Endometrial microvascular endothelial cells (primary cell): ENCODE data around the gene PHPT1. TPM values are rescaled to one million over a fixed set of nuclear protein-coding genes. Genes with fewer than 3 reads are reported as not detected.
"Not testable (repeated sequence)": the region's sequence is repeated elsewhere in the genome, so short reads cannot be mapped to it uniquely, and the experiment has no call there.

Experiments
- in situ Hi-C: cut with HindIII; loops from 2 replicates; pipeline ENCODE4 v1.10.0; 2017; ENCODE audit warnings: low sequenced_read_pairs, low pct_unique_long_range_greater_than_20kb; ENCODE audit errors: inconsistent ontology term
- total RNA-seq: library from RNA; depleted of rRNA; stranded (reverse); fragments of >200 nt; gene quantifications from one replicate; pipeline ENCODE4 v1.2.3, GENCODE V29; 2015; ENCODE audit errors: inconsistent ontology term

Gene PHPT1
- total RNA-seq, 1 donor from 2014 or later: 95.9 TPM

DNA sequence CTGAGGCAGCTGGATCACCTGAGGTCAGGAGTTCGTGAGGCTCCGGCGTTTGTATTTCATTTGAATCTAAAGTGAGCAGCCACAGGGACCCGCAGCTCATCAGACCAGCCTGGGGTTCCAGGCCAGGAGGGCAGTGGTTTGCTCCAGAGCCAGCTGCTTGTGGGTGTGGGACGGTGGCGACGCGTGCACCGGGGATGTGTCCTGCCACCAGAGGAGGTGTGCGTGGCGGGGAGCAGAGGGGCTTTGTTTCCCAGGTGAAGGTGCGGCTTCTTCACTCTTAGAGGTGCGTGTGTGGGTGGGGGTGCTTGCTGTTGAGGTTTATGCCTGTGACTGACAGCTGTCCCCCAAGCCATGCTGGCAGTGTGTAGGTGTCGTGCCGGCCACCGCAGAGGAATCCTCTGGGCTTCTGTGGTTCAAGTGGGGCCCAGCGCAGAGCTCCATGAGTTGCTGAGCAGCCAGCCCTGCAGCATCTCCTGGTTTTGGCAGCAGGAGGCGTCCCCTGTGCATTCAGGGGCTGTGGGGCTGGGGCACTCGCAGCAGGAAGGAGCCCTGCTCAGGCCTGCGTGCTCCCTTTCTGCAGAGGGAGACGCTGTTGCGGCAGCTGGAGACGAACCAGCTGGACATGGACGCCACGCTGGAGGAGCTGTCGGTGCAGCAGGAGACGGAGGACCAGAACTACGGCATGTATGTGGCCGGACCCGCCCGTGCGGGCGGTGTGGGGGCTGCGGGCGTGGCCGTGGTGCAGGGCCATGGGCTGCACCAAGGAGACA lies 13.9 kb upstream of the PHPT1 start:
- in situ Hi-C loops: no loop called here

DNA sequence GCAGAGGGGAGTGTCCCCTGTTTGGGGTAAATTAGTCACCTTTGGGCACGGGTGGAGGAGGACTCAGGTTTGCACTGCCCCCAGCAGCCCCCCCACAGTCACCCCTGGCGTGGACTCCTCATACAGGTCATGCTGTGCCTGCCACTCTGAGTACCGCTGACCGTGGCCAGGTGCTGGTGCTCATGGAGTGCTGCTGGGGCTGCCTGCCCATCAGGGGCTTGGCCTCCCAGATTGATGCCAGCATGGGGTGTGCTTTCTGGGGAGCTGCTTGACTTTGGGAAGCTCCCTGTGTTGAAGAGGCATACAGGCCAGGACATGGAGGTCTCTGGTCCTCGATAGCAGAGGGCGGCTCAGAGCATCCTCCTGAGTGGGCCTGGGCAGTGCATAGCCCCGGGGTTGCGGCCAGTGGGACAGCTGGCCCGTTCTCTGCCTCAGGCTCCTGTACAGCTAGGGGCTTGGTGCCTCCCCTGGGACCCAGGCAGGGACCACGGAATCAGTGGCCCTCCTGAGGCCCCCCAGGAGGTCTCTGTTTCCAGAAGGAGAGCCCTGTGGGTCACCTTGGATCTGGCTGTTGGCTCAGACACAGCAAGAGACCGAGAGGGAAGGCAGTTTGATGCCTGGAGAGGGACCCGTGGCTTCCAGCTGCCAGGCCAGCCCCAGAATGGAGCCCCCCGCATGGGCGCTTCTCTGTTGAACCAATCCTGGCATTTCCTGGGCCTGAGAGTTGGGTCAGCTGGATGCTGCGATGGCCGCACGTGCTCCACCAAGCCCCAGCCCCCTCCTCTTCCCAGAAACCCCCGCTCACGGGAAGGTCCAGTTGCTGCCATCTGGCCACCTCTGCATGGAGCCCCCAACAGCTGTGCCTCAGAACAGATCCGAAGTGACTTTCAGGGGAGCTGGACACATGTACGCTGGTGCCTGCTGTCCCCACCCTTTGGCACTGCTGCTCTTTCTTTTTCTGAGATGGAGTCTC lies 13.0 kb upstream of the PHPT1 start:
- in situ Hi-C loops: no loop called here

DNA sequence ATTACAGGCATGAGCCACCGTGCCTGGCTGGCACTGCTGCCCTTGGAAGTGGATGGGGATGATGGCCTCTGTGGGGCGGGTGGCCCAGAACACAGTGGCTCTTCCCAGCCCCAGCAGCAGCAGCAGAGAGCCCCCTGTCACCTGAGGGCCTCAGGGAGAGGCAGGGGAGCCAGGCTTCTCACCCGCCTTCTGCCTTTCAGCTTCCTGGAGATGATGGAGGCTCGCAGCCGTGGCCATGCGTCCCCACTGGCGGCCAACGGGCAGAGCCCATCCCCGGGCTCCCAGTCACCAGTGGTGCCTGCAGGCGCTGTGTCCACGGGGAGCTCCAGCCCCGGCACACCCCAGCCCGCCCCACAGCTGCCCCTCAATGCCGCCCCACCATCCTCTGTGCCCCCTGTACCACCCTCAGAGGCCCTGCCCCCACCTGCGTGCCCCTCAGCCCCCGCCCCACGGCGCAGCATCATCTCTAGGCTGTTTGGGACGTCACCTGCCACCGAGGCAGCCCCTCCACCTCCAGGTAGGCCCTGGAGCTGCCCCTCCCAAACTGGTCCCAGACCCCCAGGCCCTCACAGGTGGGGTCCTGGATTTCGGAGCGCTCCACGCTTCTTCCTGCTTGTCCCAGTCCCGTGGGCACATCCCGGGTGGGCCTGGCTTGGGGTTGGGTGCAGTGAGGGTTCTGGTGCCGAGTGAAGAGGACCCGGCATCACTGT lies 11.9 kb upstream of the PHPT1 start:
- in situ Hi-C loops: no loop called here

DNA sequence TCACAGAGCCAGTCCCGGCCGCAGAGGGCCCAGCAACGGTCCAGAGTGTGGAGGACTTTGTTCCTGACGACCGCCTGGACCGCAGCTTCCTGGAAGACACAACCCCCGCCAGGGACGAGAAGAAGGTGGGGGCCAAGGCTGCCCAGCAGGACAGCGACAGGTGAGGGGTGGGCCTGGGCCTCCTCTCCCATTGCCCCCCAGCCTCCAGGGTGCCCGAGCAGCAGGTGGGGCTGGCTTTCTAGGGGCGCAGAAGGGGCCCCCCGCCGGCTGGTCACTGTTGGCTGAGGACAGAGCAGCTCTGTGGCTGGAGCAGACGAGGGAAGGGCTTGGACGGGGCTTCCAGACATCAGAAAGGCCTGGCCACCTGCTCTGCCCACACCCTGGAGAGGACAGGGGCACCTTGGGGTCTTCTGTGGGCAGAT lies 11.3 kb upstream of the PHPT1 start:
- in situ Hi-C loops: not testable (repeated sequence)

DNA sequence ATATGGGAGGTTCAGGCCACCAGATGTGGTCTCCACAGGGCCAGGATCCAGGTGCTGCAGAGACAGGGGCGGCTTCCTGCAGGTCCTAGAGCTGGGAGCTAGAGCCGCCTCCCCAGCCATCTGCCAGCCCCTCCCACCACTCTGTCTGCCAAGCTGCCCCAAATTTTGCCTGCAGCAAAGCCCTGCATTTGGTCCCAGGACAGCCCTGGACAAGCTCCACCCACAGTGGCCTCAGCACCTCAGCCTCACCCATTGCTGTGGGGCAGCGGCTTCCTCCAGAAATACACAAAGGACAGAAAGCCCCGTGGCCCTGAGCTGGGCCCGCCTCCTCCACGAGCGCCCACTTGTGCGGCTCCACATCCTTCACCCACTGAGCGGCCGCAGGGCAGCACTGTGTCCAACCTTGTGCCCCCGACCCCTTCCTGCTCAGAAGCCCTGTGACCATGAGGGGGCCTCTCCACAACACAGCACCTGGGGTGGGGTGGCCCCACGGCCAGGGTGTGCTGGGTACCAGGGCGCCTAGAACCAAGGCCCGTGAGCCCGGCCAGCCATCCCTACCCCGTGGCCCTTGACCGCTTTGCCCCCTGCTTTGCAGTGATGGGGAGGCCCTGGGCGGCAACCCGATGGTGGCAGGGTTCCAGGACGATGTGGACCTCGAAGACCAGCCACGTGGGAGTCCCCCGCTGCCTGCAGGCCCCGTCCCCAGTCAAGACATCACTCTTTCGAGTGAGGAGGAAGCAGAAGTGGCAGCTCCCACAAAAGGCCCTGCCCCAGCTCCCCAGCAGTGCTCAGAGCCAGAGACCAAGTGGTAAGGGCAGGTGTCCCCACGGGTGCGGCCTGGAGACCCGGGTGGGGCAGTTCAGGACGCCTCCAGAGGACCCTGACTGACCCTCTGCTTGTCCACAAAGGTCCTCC lies 10.6 kb upstream of the PHPT1 start:
- in situ Hi-C loops: no loop called here

DNA sequence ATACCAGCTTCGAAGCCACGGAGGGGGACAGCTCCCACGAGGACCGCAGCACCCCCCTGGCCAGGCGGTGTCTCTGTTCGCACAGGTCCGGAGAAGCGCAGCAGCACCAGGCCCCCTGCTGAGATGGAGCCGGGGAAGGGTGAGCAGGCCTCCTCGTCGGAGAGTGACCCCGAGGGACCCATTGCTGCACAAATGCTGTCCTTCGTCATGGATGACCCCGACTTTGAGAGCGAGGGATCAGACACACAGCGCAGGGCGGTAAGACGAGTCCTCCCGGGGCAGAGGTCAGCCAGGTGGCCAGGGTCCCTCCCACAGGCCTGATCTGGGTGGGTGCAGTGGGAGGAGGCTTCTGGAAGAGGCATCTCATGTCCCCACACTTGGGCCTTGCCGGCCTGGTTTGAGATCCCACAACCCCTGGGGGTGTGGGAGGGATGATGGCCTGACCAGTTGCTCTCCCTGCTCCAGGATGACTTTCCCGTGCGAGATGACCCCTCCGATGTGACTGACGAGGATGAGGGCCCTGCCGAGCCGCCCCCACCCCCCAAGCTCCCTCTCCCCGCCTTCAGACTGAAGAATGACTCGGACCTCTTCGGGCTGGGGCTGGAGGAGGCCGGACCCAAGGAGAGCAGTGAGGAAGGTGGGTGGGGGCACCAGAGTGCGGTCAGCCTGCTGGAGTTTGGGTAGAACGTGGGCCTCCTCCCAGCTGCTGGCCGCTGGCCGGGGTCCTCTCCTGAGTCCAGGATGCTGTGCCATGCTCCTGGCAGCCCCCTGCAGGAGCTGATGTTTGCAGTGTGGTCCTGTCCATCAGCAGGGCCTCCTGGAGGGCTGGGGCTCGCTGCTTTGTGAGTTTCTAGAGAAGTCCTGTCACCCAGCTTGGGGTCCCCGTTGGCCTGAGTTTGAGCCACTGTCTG lies 9.7 kb upstream of the PHPT1 start:
- in situ Hi-C loops: no loop called here

DNA sequence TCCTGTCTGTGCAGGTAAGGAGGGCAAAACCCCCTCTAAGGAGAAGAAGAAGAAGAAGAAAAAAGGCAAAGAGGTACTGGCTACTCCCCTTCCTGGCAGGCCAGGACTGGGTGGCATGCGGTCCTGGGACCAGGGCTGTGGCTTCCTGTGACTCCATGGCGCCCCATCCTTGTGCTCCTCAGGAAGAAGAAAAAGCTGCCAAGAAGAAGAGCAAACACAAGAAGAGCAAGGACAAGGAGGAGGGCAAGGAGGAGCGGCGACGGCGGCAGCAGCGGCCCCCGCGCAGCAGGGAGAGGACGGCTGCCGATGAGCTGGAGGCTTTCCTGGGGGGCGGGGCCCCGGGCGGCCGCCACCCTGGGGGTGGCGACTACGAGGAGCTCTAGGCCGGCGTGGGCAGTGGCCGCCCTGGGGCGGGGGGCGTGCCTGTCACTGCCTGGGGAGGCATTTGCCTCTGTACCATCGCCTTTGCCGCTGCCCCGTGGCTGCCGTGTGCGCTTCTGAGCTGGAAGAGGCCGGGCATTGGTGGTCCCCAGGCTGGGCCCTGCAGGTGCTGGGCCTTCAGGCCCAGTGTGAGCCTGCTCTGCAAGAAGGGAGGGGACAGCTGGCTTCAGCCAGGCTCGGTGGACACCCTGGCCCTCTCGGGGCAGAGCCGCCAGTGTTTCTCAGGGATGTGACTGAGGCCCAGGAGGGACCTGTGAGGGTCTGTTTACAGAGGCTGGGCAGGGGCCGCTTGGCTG lies 8.9 kb upstream of the PHPT1 start:
- in situ Hi-C loops: no loop called here

DNA sequence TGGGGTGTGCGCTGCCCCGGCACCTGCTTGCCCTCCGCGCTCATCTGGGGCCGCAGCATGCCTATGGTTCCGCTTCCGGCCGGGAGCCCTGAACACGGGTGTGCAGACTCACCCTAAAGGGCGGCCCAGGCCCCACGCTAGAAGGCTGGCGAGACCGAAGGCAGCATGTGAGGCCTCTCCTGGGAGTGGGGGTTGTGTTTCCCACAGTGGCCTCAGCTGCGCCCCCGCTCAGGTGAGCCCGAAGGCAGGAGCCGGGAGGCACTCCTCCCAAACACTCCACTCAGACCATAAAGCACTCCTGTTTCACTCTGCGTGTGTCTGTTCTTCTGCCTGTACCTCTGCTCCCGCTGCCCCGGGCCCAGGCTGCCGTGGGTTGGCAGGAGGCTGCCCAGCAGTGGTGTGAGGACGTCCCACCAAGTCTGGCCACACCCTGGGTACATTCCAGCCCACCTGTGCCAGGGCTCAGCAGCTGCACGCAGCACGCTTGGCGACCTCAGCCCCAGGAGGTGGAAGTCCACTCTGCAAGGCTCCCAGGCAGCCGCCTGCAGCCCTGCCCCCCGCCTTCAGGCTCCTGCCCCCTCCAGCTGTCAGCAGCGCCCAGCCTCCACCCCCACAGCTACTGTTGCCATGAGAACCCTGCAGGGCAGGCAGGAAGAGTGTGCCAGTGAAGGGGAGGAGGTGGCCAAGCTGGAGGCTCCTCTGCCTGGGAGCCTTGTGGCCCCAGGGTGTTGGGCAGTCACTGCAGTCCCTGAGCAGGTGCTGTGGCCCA lies 8.1 kb upstream of the PHPT1 start:
- in situ Hi-C loops: no loop called here

DNA sequence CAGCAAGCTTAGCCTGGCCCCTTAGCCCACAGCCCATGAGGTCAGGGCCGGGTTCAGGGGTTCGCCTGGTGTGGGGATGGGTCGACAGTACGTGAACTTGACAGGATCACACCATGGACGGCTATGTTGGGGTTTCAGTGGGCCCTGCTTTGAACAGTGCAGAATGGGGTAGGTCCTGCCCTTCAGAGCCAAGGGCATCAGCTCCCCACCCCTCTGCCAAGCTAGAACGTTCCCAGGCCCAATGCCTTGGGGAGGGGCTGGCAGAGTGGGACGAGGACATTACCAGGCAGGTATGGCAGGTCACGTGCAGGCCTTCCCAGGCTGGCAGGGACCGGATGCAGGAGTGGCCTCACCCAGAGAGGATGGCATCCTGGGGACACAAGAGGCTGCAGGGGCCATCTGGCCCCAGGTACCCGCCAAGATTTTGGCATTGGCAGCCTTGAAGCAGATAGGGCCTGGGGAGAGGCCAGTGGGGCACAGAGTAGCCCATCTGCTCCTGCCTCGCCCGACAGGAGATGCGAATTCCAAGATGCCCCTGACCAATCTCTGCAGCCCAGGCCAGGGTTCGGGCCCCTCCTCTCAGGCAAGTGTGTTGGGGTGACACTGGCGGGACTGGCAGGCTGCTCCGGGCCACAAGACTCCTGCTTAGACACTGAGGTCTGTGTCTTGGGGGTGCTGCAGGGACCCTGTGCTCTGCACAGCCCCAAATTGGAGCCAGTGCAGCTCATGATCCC lies 7.4 kb upstream of the PHPT1 start:
- in situ Hi-C loops: not testable (repeated sequence)

DNA sequence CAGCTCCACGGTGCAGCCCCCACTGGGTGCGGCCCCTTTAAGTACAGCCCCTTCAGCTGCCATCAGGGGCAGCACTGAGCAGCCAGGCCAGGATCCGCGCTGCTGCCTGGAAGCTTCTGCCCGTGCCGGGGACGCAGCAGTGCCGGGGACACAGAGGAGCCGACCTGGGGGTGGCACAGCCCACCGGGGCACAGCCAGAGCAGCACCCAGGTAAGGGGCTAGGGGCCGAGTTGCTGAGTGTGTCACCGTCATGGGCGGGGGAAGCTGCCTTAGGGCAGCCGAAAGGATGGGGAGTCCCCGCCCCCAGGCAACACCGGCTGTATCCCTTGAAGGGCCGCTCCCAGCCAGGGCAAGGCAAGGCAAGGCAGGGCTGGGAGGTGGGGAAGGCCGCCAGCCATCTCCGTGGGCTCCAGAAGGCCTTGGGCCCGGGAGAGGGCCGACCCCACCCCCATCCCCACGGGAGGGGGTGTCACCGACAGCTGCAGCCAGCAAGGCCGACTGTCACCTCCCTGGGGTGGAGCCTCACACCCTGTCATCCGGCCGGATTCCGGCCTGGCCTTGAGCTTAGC lies 6.7 kb upstream of the PHPT1 start, which contains the start of gene AJM1:
Gene AJM1, plus strand, starts transcription at position 99 of the 569 bp plus-strand sequence. CDS start 1,937 bp downstream, outside the sequence.
- in situ Hi-C loops: not testable (repeated sequence)

DNA sequence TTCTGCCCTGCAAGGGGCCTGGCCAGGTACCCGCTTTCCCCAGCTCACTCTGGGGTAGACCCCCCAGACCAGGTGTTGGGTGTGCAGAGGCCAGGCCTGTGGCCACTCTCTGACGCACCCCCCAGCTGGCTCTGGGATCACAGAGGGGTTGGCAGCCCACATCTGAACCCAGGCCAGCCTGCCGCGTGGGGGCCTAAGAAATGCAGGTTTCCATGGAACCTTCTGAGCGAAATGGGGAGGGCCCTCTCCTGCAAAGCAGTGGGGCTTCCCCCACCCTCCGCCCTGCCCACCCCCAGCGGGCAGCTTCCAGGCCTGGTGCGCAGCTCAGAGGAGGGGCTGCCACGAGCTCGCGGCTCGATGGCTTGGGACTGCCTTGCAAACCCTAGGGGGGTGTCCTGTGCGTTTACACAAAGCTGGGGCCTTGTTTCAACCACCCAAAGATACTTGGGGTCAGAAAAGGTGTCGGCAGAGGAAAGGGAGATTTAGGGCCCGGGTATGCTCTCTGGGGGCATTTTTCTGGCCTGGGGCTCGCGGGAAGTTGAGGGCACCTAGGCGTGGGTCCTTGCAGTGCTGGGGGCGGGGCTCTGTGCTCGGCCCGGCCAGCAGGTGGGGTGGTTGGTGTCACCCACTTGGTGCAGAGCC lies 5.9 kb upstream of the PHPT1 start:
- in situ Hi-C loops: not testable (repeated sequence)

DNA sequence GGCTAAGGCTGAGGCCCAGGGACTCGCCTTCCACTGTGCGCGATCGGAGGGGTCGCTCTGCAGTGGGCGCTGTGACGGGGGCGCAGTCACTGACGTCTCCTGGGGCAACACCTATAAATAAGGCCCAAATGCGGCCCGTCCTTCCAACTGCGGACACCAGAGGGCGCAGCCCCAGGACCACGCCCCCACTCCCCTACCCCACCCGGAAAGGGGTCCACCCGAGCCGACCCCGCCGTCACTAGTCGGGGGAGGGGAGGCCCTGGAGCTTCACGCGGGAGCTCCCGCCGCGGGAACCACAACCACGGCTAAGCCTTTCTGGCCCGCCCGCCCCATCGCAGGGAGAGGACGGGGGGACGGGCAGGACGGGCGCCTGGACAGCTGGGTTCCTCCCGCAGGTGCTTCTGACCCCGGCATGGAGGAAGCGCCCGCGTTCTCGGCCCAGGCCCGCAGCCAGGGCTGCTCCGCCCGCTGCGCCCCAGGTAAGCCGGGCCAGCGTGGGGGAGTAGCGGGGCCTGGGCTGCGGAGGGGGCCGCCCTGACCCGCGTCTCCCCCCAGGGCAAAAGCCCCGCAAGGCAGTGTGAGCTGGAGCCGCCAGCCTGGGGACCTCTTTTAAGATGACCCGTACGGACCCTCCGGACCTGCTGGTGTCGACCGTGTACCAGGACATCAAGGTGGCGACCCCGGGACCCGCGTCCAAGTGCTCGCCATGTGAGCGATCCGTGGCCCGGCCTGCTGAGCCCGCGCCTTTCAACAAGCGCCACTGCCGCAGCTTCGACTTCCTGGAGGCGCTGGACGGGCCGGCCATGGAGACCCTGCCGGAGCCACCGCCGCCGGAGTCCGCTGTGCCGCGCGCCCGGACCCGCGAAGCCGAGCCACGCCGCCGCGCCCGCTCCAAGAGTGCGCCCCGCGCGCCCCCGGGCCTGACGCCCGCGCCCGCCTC lies 5.1 kb upstream of the PHPT1 start:
- in situ Hi-C loops: not testable (repeated sequence)

DNA sequence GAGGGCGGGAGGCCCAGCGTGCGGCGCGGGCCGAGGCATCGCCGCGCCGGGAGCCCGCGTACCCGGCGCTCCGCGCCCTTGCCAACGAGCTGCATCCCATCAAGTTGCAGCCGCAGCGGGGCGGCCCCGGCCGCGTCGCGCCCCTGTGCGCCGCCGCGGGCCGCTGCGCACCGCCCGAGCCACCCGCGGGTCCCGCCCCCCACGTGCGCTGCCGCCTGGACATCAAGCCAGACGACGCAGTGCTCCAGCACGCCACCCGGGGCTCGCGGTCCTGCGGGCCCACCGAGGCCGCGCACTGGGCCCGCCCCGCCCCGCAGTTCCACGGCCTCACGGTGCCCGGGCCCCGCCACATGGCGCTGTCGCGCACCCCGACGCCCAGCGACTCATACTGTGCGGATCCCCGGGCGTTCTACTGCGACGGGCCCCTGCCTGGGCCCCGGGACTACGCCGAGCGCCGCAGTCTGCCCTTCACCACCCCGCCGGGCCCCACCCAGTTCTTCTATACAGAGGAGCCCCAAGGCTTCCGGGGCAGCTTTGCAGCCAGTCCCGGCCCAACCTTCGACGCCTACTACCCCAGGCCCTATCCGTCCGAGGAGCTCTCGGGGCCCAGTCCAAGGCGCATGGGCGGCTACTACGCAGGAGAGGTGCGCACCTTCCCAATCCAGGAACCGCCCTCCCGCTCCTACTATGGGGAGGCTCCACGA lies 4.3 kb upstream of the PHPT1 start:
- in situ Hi-C loops: no loop called here
